HG03342 (cell line): Measurements from ENCODE around the gene CEP85.
"Not testable (repeated sequence)": the region's sequence is repeated elsewhere in the genome, so short reads cannot be mapped to it uniquely, and the experiment has no call there.

ENCODE experiments used
- ATAC-seq: cut with Tn5 transposase; IDR thresholded peaks from one replicate; pipeline ENCODE4 v1.9.1; 2021; ENCODE audit warnings: mild to moderate bottlenecking, moderate library complexity; ENCODE audit not compliant: unreplicated experiment

The CEP85 gene

DNA sequence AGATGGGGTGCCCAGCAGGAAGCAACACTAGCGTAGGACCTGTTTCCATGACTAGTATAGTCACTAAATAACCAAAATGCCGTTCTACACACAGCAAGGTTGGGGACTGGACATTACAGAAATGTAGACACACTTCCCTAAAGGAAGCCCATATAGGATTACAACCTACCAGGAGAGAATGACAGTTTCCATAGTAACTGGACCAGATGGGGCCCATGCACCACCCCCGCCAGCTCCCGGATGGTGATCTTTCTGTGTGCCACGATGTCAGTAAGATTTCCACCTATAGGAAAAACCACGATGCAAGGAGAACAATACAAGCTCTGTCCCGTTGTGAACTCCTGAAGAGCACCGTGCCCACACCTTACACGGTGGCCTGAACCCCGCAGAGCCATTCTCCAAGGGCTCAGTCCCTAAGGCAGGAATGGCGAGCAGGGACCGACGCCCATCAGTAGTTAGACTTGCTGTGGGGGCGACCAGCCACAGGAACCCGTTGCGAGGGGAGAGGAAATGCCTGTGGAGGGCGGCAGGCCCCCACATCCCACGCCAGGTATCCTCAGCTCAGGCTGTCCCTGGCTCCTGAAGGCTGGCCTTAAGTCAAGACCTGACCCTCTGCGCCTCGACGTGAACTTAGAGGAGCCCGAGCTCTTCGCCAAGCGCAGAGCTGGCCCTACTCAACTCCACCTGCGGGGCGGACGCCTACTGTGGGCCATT is 13.6 kb upstream of the CEP85 start:
- ATAC-seq = no peak

DNA sequence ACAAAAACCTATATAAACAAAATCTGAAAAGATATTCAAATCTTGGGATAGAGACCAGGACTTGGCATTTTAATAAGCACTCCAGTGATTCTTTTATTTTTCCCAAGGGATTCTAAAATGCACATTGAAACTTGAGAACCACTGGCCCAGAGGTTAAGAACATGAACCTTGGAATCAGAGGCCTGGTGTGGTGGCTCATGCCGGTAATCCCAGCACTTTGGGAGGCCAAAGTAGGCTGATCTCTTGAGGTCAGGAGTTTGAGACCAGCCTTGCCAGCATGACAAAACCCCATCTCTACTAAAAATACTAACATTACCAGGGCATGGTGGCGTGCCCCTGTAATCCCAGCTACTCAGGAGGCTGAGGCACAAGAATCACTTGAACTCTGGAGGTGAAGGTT is 12.9 kb upstream of the CEP85 start:
- no peak for ATAC-seq

DNA sequence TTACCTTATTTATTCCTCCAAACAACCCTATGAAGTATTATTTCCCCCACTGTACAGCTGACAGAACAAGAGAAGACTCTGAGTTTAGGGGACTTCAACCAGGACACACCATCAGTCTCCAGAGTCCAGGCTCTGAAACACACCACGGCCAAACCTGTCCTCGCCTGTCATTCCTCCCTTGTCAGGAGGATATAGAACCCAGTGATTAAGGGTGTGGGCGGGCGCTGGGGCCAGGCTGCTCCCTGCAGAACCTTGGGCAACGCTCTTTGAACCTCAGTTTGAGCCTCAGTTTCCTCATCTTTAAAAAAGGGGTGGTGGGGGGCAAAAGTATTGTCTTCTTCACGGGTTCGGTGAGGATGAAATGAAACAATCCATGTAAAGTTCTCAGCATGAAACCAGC is 9.4 kb upstream of the CEP85 start:
- ATAC-seq = no peak

DNA sequence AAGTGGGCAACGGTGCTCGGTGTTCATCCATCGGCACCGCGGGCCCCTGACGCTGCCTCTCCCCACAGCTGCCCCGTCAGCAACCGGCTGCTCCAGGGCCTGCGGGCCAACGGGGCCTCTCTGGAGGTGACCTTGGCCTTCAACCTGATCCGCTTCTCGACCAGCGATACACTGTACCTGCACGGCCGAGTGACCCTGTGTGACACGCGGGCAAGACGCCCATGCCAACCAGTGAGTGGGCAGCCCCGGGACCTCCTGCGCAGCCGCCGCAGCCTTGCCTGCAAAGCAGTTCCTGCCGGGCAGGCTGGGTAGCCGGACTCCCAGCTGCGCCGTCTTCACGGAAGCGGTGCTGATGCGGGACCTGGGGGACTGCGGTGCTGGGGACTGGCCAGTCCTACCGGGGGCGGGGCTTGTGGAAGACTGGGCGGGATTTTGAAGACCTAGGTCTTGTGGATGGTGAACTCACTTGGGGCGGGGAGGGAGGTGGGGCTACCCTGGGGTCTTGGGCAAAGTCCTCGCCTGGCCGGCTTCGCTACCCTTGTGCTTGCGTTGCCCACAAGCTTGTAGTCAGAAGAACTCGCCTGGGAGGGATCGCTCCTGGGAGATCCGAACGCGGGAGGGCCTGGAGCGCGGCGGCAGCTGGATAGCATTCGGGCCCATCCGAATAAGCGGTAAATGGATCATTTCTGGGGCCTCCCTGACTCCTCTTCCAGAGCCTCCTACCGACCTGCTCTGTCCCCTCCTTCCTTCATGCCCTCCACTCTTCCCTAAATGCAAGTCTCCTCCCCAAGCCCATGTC is 8.8 kb upstream of the CEP85 start:
- no peak for ATAC-seq

DNA sequence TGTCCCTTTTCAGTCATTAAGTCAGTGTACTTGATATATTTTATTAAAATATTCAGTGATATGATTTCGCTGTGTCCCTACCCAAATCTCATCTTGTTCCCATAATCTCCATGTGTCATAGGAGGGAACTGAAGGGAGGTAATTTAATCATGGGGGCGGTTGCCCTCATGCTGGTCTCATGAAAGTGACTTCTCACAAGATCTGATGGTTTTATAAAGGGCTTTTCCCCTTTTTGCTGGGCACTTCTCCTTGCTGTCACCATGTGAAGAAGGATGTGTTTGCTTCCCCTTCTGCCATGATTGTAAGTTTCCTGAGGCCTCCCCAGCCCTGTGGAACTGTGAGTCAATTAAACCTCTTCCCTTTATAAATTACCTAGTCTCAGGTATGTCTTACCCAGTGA is 3.3 kb upstream of the CEP85 start:
- not testable (repeated sequence) for ATAC-seq

DNA sequence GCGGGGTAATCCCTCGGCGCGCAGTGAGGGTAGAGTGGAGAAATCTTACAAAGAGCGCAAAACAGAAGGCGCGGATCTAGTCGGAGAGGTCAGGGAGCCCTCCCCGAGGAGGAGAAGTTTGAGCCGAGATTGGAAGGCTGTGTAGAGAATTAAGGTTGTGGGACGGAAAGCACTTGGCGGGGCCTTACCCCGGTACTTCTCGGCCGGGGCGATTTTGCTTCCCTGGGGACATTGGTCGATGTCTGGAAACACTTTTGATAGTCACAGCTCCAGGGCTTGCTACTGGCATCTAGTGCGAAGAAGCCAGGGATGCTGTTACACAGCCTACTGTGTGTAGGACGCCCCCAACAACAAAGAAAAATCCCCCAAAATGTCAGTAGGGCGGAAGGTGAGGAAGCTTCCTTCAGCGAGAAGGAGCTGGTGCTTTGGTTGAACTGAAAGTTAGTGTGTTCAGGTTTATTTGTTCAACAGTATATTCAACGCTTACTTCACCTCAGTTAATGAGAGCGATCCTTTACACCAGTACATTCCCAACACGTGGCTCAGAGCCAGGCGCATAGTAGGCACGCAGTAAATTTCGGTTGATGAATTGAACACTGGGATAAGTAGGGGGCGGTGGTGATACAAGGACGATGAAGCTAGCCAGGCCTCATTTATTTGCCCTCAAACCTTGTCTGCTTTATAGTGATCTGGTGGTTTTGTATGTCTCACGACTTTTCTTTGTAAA is 807 bp downstream of the CEP85 start:
- no peak for ATAC-seq

DNA sequence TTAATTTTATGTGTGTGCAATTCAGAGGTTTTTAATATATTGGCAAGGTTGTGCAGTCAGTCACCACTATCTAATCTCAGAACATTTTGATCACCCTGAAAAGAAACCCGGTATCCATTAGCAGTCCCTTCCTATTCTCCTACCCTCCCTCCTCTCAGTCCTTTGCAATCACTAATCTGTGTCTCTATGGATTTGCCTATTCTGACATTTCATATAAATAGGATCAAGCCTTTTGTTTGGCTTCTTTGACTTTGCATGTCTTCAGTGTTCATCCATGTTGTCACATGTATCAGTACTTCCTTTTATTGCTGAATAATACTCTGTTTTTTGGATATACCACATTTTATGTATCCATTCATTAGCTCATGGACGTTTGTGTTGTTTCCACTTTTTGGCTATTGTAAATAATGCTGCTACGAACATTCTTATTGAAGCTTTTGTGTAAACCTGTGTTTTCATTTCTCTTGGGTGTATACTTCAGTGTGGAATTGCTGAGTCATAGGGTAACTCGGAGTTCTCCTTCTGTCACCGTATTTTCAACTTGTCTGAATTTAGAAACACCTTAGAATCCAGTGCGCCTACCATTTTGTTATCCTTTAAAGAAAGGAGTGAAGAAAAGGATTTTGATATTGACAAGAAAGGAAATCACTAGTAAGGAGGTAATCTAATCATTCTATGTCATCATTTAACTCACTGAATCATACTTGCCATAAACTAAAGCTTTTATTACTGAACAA is 3.4 kb downstream of the CEP85 start:
- no peak for ATAC-seq

GRCh38 chr1:26239936-26240335 is 5.9 kb downstream of the CEP85 start:
- no peak for ATAC-seq

DNA sequence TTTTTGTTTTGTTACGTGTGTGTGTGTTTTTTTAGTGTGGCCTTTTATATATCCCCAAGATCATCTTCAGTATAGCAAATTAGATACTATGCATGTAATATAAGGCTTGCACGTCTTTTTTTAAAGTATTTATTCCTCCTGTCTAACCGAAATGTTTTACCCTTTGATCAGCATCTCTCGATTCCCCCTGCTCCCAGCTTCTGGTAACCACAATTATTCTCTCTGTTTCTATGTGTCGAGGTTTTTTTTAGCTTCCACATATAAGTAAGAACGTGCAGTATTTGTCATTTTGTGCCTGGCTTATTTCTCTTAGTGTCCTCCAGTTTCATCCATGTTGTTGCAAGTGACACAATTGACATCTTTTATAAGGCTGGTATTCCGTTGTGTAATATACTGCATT is 18.7 kb downstream of the CEP85 start:
- no peak for ATAC-seq

DNA sequence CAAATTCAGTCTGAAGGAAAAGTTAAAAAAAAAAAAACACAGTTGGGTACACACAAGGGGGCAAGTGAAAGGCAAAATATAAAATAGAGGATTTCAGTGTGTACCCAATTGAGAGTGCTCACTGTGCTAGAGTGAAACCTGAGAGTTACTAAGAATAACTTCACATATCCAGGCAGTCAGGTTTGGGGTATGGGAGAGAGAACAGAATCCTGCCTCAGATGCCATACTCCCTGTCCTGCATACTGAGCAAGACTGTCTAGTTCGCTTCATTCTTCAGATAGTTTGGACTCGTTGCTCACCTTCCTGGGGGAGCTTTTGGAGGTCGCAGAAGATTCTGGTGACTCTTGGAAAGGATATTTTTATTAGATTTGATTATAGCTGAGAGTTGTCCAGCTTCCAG is 20.4 kb downstream of the CEP85 start:
- ATAC-seq = no peak

DNA sequence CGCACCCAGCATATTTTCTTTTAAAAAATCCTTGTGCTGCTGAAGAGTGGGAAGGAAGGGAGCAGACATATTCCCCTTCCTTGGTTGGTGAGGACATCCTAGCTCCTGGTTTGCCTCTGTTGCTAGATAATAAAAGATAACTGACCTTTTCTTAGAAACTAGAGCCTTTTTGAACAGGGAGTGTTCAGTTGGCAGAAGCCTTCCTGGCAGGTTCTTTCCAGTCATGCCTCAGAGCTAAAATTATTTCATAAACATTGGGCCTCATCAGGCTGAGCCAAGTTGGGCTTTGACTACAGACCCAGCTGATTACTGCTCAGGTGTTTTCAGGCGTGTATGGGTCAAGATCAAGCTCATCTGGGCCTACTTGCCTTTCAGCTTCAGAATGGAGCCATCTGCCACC is 23.2 kb downstream of the CEP85 start:
- no peak for ATAC-seq

GRCh38 chr1:26259005-26259404 is 25.0 kb downstream of the CEP85 start:
- ATAC-seq = no peak

DNA sequence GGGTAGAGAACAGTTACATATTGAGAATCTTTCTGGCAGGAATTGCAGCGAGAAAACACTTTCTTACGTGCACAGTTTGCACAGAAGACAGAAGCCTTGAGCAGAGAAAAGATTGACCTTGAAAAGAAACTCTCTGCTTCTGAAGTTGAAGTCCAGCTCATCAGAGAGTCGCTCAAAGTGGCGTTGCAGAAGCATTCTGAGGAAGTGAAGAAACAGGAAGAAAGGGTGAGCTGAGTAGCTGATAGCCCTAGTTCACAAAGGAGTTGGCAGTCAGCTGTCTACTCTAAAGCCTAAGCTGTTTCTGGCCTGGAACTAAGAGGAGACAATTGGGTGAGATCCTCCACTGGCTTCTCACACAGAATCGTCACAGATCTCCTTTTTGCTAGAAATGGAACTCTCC is 25.6 kb downstream of the CEP85 start:
- no peak for ATAC-seq

DNA sequence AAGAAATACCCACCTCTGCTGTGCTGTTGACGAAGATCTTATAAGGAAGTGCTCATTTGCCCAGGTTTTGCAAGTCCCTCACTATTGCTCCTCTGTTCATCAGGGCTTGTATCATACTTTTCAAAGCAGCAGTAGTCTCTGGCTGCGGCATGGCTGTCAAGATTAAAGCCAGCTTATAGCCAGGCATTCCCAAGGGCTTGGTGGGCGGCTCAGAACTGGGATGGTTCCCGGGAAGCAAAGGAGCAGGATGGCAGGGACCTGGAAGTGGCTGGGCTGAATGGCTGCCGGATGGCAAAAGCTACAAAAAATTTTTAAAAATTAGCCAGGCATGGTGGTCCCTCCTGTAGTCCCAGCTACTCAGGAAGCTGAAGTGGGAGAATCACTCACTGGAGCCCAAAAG is 29.2 kb downstream of the CEP85 start:
- ATAC-seq = no peak

GRCh38 chr1:26265405-26265804 is 31.4 kb downstream of the CEP85 start:
- ATAC-seq = no peak

DNA sequence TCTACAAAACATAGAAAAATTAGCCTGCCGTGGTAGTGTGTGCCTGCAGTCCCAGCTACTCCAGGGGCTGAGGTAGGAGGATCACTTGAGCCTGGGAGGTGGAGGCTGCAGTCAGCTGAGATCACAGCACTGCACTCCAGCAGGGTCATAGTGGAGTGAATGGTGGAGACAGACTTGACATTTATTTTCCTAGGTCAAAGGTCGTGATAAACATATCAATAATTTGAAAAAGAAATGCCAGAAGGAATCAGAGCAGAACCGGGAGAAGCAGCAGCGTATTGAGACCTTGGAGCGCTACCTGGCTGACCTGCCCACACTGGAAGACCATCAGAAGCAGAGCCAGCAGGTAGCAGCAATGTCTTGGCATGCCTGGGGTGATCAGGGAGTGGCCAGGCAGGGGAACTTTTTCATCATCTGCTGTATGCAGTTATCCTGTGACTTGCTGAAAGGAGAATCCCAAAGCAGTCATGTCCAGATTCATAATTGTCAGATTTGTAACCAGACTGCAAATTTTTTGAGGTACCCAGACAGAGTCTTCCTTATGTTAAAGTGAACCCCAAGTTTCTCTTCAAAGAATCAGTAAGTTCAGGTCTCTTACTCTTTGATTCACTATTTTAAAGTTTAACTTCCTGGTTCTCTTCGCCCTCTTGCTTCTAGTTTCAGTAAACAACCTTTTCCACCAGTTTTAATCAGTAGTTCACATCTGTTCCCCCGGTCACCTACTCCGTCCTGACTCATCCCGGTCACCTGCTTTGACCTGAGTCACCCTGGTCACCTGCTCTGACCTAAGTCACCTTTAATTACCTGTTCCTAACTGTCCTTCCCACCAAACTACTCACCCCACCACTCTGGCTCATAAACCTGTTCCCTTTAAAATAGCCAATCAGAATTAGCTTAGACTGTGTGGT is 34.5 kb downstream of the CEP85 start:
- no peak for ATAC-seq

DNA sequence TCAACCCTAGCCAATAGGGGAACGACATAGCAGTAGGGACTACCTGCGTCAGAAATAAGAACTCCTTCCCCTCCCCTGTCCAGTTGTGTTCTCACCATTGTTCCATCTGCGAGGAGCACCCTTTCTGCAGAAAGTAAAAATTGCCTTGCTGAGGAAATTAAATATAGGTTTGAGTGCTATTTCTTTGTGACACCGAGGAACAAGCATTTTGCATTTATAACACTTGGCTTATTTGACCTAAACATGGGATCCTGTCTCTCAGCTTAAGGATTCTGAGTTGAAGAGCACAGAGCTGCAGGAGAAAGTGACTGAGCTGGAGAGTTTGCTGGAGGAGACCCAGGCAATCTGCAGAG is 35.2 kb downstream of the CEP85 start:
- ATAC-seq = no peak

DNA sequence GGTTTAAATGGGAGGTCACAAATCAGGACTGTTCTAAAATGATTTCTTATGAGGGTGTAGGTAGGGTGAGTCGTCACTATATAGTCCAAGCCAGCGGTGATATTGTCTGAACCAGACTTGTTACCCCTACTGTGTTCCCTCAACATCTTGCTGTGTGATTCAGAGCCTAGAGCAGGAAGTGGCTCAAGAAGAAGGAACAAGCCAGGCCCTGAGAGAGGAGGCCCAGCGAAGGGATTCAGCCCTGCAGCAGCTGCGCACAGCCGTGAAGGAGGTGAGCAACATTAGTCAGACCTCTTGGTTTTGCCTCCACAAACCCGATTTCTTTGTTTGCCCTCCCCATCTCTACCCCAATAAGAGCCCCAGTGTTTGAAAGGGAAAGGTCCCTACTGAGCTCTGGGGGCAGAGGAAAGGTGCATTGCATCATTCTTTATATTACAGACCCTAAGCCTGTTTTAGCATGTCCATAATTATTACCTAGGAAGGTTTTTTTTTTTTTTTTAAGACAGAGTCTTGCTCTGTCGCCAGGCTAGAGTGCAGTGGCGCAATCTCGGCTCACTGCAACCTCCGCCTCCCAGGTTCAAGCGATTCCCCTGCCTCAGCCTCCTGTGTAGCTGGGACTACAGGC is 40.9 kb downstream of the CEP85 start:
- ATAC-seq = no peak

DNA sequence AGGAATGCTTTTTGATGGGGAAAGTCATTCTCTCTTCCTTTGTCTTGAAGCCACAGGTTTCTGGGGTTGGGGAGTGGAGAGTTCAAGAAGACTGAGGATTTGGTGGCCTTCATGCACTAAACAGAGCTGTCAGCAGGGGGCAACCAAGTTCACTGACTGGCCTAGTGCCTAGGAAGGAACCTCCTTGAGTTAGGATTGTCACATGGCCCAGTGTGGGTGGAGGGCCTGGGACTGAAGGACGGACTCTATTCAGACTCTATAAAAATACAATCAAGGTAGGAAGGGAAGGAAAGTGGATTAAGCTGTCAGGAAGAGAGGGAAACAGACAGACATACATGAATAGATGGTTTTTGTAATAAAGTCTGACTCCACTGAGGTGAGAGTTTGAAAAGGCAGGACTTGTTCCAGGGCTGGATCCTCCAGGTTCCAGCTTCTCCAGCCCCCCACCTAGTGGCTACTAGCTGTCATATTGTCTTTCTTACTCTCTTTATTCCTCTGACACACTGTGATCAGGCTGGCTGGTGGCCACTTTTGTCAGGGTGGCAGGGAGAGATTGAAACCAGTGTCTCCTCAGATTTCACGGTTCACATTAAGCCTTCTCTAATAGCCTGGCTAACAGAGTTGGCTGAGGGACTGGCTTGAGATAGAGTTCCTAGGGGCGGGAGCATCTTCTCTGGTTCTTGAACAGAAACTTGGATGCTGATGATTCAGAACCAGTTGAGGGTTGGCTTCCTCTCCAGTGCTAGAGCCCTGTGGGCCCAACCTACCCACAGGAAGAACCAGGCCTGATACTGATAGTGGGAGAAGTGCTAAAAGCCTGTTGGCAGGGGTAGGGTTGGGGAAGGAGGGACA is 41.8 kb downstream of the CEP85 start:
- no peak for ATAC-seq
